Testis (tissue), 3 donors: ENCODE measurements around the gene CNGA3. TPM values are rescaled to one million over a fixed set of nuclear protein-coding genes. Genes with fewer than 3 reads are reported as not detected.
"Not testable (repeated sequence)": the region's sequence is repeated elsewhere in the genome, so short reads cannot be mapped to it uniquely, and the experiment has no call there.

Source experiments
- DNase-seq: peaks from one replicate; pipeline ENCODE4 v3.0.0-alpha.2; 2019
- H3K27ac ChIP-seq, 2 donors: fragments of 200-600 bp; sonication (generic); one replicate each; pipeline ENCODE4 v1.5.1; 2019
- H3K27me3 ChIP-seq: fragments of 200-600 bp; sonication (generic); one replicate; pipeline ENCODE4 v1.5.1; 2019
- H3K36me3 ChIP-seq: fragments of 200-600 bp; sonication (generic); one replicate; pipeline ENCODE4 v1.5.1; 2017; ENCODE audit warnings: low read depth; ENCODE audit errors: missing control alignments
- H3K4me1 ChIP-seq: fragments of 200-600 bp; sonication (generic); one replicate; pipeline ENCODE4 v1.5.1; 2019
- H3K4me3 ChIP-seq, 2 donors: fragments of 200-600 bp; sonication (generic); one replicate each; pipeline ENCODE4 v1.5.1; 2017 to 2019
- H3K9me3 ChIP-seq: fragments of 200-600 bp; sonication (generic); one replicate; pipeline ENCODE4 v1.5.1; 2017
- CTCF ChIP-seq, 3 experiments: fragments of 450-650 bp in 2 of 3; fragments of 200-600 bp in 1 of 3; sonication (generic) in 1 of 3; IDR thresholded peaks; one replicate each; pipeline ENCODE4 v1.5.1; 2016 to 2019; ENCODE audit warnings: antibody characterized with exemption in 3 of 3, mild to moderate bottlenecking in 2 of 3, moderate library complexity in 1 of 3
- POLR2A ChIP-seq: fragments of 450-650 bp; IDR thresholded peaks from one replicate; pipeline ENCODE4 v1.6.1; 2017; ENCODE audit warnings: antibody characterized with exemption, mild to moderate bottlenecking, moderate library complexity
- WGBS, 2 donors: methylation state at CpG; one replicate each; pipeline ENCODE4 v1.1.5; 2018; 5-methylcytosine and 5-hydroxymethylcytosine counted together
- intact Hi-C: fragments of 100-400 bp; cut with DNase I; formaldehyde crosslinking; loops from one replicate; pipeline ENCODE4 v1.15.1; 2023; ENCODE audit warnings: low total_unique reads
- polyA plus RNA-seq: library from polyadenylated mRNA; stranded (reverse); fragments of 350-450 nt; fragmentation: Illumina TruSeq; extraction: RNeasy Lipid Tissue Mini Kit (QIAGEN cat#74804); gene quantifications from one replicate; pipeline ENCODE4 v1.2.3, GENCODE V29; 2014; ENCODE audit warnings: low read depth, low replicate concordance; ENCODE audit not compliant: insufficient read depth
- total RNA-seq, 2 donors: library from RNA; depleted of rRNA; stranded (reverse); fragments of >200 nt; gene quantifications; one replicate each; pipeline ENCODE4 v1.2.3, GENCODE V29; 2016

CNGA3 gene
- total and polyA plus RNA-seq, 3 donors from 2014 or later: 0.63 to 1.5 (median 1.1) TPM

- Histone ChIP-seq H3K36me3 (no peaks in the 10 kb centered on the region), H3K4me3 (no peak overlapping the region), H3K9me3 (no peaks in the 10 kb centered on the region), H3K27ac (no peak overlapping the region), H3K4me1 (no peaks in the 10 kb centered on the region), H3K27me3 (no peaks in the 10 kb centered on the region)
- no peak for DNase-seq
- WGBS, 2 donors: 82 to 84% methylated on average over 8 of the region's 8 CpGs
- no peak for TF ChIP-seq POLR2A
- TF ChIP-seq CTCF (IDR thresholded peaks at IDR 0.05): no peak
- intact Hi-C loops: no loop called here
Observed at GRCh38 chr2:98313492-98314250, 32.6 kb upstream of the CNGA3 start.

- Histone ChIP-seq H3K27ac (no peak overlapping the region), H3K36me3 (no peaks in the 10 kb centered on the region), H3K4me3 (no peak overlapping the region), H3K4me1 (no peaks in the 10 kb centered on the region), H3K27me3 (no peaks in the 10 kb centered on the region), H3K9me3 (no peaks in the 10 kb centered on the region)
- TF ChIP-seq POLR2A (no peak), CTCF (IDR thresholded peaks at IDR 0.05) (no peak)
- intact Hi-C loops: no loop called here
- no peak for DNase-seq
- whole genome bisulfite sequencing, 2 donors: 83 to 89% methylated on average over 4 of the region's 4 CpGs
Observed at GRCh38 chr2:98314251-98314650, 32.0 kb upstream of the CNGA3 start.

- Histone ChIP-seq H3K9me3 (no peaks in the 10 kb centered on the region), H3K4me3 (no peak overlapping the region), H3K27me3 (no peaks in the 10 kb centered on the region), H3K27ac (no peak overlapping the region), H3K36me3 (no peaks in the 10 kb centered on the region), H3K4me1 (no peaks in the 10 kb centered on the region)
- TF ChIP-seq CTCF (IDR thresholded peaks at IDR 0.05): no peak
- no peak for TF ChIP-seq POLR2A
- 87 to 91% methylated on average over 2 of the region's 2 CpGs for WGBS, 2 donors
- intact Hi-C loops: no loop called here
- DNase-seq: no peak
Observed at GRCh38 chr2:98315957-98316356, 30.3 kb upstream of the CNGA3 start.

GRCh38 chr2:98317214-98317613 lies 29.0 kb upstream of the CNGA3 start:
- 47% methylated on average over 3 of the region's 3 CpGs for WGBS, 2 donors
- no peak overlapping the region for H3K27ac ChIP-seq
- intact Hi-C loops: no loop called here

GRCh38 chr2:98320171-98320570 lies 26.1 kb upstream of the CNGA3 start:
- H3K4me1 ChIP-seq, H3K4me3 ChIP-seq, DNase-seq, H3K27me3 ChIP-seq, H3K36me3 ChIP-seq, intact Hi-C loops, H3K9me3 ChIP-seq, H3K27ac ChIP-seq: not testable (repeated sequence)
- 94 to 96% methylated on average over 3 of the region's 3 CpGs for WGBS, 2 donors

More at GRCh38 chr2:98317214-98317613, 29.0 kb upstream of the CNGA3 start:
- no peak for DNase-seq
- no peaks in the 10 kb centered on the region for H3K9me3 ChIP-seq
- no peak overlapping the region for H3K4me3 ChIP-seq
- TF ChIP-seq CTCF (IDR thresholded peaks at IDR 0.05) (no peak), POLR2A (no peak)
- H3K36me3 ChIP-seq: no peaks in the 10 kb centered on the region
- no peaks in the 10 kb centered on the region for H3K4me1 ChIP-seq
- no peaks in the 10 kb centered on the region for H3K27me3 ChIP-seq
